Activated CD4-positive, alpha-beta T cell treated with anti-CD3 and anti-CD28 coated beads, Interleukin-2, amount 50 U/mL, for 48 hours (primary cell): ENCODE results near the gene PRAME.
A peak's percentile ranks its signal among the peaks of the same experiment; 100 is the strongest.
"Not testable (repeated sequence)": the region's sequence is repeated elsewhere in the genome, so short reads cannot be mapped to it uniquely, and the experiment has no call there.

ENCODE experiments used
- DNase-seq, 2 experiments: peaks; one replicate each; pipeline ENCODE4 v3.0.0-alpha.2; 2020

Gene PRAME

DNA sequence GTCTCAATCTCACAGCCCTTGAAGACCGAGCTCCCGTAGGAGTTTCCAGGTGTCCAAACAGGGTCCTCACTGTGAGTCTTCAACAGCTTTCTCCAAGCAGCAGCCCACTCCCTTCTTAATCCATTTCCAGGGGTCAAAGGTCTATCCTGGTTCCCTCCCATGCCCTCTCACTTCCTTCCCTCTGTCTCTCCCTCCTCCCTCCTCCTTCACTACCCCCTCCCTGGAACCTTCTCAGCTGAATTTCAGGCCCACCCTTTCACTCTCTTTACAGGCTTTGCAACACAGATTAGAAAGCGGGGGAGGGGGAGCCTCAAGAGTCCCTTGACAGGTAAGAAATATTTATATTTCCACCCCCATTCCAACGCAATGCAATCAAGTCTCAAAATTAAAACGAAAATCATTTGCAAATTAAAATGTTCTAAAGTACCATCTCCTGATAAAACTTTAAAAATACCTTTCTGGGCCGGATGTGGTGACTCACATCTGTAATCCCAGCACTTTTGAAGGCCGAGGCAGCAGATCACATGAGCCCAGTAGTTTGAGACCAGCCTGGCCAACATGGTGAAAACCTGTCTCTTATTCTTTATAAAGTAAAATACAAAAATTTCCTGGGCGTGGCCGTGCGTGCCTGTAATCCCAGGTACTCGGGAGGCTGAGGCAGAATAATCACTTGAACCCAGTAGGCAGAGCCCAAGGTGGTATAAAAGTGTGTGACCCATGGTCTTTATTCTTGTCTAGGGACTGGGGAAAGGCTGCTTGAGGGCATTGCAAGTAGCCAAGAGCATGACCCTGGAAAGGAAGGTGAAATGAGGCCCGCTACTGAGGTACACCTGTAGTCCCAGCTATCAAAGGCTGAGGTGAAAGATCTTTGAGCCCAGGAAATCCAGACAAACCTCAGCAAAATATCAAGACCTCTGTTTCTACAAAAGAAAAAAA is 38.1 kb downstream of the PRAME start:
- DNase-seq = no peak

DNA sequence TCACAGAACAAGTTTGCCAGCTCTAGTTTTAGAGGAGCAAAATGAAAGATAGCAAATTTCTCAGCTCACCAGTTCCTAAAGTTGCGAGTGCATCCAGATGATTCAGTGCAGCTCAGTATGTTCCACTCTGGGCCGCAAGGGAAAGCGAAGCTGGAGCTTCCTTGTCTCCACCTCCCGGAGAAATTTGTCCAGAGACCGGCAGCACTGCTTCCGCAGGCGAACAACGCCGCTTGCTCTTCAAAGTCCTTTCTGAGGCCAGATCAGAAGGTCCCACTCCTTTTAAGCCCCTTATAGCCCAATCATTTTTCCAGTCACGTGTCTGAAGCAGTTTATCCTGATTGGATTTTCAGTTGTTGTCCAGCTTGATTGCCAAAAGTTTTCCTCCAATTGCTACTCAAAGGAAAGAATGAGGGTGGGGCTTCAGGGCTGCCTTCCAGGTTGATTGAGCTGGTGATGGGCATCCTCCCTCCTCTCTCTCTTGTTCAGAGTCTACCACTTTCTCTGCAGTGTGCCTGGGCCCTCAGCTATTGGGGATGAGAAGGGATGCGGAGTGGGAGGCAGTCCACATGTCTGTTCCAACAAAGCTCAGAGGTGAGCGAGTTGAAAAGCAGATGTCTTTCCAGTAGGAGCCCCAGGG is 38.9 kb downstream of the PRAME start, which contains the start of gene ZNF280A:
ZNF280A (minus strand) TSS at position 251 of the 637 bp plus-strand sequence. CDS start 4,640 bp downstream, outside the sequence.
- no peak for DNase-seq

DNA sequence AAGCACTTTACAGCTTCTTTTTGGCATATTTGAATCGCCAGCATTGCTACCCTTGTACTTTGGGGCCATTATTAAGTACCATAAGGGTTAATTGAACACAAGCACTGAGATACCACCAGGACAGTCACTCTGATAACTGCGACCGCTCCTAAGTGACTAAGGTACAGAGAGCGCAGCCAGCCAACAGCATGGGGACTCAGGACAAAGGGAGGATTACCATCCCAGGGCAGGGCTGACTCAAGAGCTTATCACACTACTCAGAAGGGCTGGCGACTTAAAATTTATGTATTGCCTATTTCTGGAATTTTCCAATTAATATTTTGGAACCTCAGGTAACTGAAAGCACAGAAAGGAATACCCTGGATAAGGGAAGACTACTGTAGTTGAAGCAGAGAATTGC is 39.5 kb downstream of the PRAME start:
- no peak for DNase-seq

DNA sequence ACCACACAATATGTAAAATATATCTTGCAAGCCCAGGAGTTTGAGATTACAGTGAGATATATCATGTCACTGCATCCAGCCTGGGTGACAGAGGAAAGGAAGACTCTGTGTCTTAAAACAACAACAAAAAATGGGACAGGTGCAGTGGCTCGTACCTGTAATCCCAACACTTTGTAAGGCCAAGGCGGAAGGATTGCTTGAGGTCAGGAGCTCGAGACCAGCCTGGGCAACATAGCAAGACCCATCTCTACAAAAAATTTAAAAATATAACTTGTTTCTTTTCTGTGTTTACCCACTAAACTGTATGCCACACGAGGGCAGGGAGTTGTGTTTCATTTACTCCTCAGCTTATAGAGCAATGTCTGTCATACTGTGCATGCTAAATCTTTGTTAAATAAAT is 42.1 kb downstream of the PRAME start:
- no peak for DNase-seq

DNA sequence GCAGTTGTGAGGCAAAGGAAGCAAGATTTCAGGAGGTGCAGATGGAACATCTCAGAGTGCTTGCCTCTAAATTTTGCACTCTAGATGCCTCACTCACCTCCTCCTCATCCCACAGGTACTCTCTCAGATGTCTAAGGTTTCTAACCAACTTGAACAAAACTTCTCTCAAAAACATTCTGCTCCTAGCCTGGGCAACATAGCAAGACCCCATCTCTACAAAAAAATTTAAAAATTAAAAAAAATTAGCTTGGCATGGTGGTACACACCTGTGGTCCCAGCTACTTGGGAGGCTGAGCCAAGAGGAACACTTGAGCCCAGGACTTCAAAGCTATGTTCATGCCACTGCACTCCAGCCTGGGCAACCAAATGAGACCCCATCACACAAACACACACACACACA is 43.2 kb downstream of the PRAME start:
- DNase-seq = no peak

DNA sequence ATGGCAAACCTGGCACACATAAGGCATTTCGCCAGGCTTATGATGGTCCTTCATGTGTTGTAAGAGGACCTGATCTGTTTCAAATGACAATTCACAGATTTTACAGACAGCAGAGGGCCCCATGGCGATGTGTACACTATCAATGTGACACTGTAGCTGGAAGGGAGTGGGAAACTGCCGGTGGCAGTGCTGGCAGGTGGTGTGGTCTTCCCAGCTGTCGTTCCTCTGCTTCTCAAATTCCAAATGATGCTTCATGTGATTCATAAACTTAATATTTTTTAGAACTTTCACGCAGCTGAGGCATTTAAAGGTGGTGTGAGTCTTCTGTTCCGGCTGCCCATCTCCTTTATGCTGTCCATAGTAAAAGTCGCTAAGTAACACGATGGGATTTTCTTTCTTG is 44.6 kb downstream of the PRAME start:
- DNase-seq = not testable (repeated sequence)

DNA sequence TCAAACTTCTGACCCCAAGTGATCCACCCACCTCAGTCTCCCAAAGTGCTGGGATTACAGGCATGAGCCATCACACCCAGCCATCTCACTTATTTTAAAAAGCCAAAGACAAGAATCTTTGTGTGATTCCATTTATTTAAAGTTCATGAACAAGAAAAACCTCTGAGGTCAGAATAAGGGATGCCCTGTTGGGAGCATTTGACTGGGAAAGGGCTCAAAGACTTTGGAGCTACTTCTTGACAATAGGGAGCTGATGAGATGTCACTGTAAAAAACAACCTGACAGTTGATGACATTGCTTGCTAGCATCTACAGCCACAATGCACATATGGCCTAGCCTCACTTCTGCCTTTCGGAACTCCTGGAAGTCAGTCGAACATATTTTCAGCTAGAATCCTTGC is 45.4 kb downstream of the PRAME start:
- no peak for DNase-seq

DNA sequence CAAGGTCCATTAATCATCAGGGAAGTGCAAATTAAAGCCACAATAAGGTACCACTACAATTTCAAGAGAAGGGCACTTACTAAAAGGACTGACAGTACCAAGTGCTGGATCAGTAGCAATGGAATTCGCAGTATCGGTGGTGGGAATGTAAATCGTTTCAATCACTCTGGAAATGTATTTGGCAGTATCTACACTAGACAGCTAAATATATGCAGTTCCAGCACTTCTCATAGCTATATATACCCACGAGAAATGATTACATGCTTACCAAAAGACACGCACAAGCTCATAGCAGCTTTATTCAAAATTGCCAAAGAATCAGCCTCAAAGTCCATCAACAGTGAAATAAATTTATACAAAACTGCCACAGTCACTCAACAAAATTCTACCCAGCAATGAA is 46.1 kb downstream of the PRAME start:
- DNase-seq = no peak

DNA sequence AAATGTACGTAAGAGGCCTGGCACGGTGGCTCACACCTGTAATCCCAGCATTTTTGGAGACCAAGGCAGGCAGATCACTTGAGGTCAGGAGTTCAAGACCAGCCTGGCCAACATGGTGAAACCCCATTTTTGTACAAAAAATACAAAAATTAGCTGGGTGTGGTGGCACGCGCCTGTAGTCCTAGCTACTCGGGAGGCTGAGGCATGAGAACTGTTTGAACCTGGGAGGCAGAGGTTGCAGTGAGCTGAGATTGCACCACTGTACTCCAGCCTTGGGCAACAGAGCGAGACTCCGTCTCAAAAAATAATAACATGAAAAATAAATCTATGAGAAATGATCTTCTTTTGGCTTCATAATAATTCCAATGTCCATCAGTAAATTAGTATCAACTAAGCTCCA is 48.2 kb downstream of the PRAME start:
- not testable (repeated sequence) for DNase-seq

DNA sequence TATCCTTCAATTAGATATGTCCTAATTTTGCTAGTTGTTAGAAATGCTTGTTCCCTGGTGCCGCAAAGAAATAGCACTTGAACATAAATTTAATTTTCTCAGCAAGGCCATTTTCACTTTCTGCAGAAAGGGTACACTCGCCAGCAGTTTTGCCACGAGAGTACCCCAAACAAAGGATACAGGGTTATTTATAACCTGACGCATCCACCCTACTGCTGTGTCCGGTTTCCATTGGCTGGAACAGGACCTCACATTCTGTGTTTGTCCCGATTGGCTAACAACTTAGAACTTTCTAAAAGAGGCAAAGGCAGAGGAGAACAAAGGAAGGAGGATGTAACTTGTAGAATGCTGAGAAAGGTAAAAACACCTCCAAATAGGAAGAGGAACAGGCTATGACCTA is 49.2 kb downstream of the PRAME start:
- DNase-seq = not testable (repeated sequence)

DNA sequence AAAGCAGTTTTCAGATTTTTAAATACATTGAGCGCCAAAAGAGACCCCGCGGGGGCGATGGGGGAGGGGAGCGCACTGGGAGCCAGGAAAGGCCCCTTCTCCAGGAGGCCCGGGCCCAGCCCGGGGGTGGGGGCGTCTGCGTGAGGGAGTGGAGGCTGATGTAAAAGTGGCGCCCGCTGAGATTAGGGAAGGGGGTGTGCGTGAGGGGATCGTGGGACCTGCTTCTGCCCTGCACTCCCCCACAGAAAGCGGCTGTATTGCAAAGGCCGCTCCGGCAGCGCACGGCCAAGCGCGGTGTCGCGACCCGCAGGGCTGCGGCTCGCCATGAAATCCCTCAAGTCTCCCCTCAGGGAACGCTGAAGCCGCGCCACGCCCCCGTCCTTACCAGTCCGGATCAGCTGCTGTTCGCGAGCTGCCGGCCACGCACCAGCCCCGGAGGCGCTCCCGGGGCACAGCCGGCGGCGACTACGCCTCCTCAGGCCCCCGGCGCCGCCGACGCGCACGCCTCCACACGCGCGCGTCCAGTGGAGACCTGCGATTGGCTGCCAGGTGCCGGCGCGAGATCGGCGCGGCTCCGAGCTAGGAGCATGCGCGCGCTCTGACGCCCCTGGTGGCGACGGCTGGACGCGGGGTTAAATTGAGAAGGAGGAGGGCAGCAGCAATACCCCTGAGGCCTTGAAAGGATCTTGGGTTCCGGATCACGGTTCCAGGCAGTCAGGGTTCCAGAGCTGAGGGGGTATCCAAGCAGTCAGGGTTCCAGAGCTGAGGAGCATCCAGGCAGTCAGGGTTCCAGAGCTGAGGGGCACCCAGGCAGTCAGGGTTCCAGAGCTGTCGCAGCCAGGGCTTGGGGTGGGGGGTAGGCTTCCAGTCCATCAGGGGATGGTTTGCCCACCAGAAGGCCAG is 50.5 kb downstream of the PRAME start, which contains the start of gene ZNF280B:
ZNF280B (minus strand) TSS at position 469 of the 903 bp plus-strand sequence. CDS start 19,344 bp downstream, outside the sequence.
- peak; percentile 87 to 88 for DNase-seq

DNA sequence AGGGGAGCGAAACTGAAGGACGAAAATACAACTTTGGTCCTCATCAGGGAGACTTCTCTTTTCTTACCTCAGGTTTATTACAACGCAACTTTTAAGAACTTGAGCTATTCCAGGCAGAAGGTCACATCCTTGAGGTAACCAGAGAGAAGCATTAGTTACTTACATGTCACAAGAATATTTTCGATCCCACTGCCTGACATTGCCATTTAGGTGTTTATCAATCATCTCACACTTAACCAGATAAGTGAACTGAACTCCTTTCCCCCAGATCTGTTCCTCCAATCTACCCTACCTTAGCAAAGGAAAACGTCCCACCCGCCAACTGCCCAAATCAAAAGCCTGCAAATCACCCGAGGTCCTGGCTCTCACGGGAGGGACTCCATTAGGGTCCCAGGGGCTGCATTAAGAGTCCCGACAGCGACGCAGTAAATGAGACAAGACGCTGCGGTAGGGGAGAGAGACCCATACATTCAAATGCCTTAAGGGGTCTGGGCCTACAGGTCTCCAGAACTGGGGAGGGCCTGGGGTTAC is 51.3 kb downstream of the PRAME start:
- DNase-seq = no peak

DNA sequence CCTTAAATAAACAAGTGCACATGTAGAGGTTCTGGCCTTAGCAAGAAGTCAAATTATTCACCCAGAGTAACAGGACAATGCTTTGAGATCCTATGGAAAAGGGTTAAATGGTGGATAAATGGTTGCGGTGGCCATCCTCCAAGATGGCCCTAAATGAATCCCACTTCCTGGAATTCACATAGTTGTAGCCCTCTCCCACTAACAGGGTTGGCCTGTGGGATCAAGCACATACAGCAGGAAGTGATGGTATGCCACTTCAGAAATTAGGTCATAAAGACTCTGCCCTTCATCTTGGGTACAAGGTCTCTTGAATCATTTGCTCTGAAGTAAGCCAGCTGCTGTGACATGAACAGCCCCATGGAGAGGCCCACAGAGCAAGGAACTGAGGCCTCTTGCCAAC is 52.3 kb downstream of the PRAME start:
- no peak for DNase-seq

DNA sequence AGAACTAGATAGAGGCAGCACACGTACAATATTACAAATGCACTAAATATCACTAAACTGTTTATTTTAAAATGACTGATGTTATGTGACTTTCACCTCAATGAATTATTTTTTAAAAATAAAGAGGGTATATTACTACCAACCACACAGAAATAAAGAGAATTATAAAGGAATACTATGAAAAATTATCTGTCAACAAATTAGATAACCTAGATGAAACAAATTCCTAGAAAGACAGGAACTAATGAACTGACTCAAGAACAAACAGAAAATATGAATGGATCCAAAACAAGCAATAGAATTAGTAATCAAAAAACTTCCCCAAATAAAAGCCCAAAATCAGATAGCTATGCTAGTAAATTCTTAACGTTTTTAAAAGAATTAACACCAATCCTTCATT is 60.8 kb downstream of the PRAME start:
- no peak for DNase-seq
